Measurements from ENCODE around the gene ZNF717. TPM values are rescaled to one million over a fixed set of nuclear protein-coding genes. Genes with fewer than 3 reads are reported as not detected.

Gene ZNF717
- total RNA-seq, 4 donors from 2014 or later: 2.0 to 4.3 (median 2.2) TPM

DNA sequence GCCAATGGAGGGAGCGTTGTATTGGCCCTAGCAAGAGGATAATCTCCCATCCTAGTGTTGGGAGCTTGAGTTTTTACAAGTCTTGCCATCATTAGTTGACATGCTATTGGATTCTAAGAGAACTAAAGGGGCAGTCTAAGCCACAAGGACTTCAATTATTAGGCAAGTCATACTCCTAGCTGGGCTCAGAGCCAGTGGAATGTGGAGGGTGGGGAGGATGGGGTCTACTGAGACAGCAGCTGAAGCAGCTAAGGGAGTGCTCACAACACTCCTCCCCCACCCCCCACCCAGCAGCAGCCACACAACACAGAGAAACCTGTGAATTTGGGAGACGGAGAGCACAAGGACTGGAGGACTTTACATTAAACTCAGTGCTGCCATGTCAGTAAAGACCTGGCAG lies 93.3 kb downstream of the ZNF717 start:
- no peak for TF ChIP-seq POLR2A (IDR thresholded peaks at IDR 0.05)
- TF ChIP-seq, protein P1, sequence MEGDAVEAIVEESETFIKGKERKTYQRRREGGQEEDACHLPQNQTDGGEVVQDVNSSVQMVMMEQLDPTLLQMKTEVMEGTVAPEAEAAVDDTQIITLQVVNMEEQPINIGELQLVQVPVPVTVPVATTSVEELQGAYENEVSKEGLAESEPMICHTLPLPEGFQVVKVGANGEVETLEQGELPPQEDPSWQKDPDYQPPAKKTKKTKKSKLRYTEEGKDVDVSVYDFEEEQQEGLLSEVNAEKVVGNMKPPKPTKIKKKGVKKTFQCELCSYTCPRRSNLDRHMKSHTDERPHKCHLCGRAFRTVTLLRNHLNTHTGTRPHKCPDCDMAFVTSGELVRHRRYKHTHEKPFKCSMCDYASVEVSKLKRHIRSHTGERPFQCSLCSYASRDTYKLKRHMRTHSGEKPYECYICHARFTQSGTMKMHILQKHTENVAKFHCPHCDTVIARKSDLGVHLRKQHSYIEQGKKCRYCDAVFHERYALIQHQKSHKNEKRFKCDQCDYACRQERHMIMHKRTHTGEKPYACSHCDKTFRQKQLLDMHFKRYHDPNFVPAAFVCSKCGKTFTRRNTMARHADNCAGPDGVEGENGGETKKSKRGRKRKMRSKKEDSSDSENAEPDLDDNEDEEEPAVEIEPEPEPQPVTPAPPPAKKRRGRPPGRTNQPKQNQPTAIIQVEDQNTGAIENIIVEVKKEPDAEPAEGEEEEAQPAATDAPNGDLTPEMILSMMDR (IDR thresholded peaks at IDR 0.05 in 4 of 5, conservative IDR thresholded peaks at IDR 0.05 in 1 of 5): no peak
- DNase-seq (no peak), ATAC-seq (no peak)
- Histone ChIP-seq H3K9me3 (no peaks in the 10 kb centered on the region), H3K4me3 (no peak overlapping the region), H3K27me3 (no peaks in the 10 kb centered on the region), H3K27ac (no peak overlapping the region), H3K36me3 (no peaks in the 10 kb centered on the region), H3K4me1 (no peaks in the 10 kb centered on the region)
- in situ Hi-C loops (cut with MboI; ENCODE audit: low sequenced_read_pairs in 4 of 4) (no loop called here), intact Hi-C loops (cut with DNase I; ENCODE audit: low total_unique reads) (no loop called here)

DNA sequence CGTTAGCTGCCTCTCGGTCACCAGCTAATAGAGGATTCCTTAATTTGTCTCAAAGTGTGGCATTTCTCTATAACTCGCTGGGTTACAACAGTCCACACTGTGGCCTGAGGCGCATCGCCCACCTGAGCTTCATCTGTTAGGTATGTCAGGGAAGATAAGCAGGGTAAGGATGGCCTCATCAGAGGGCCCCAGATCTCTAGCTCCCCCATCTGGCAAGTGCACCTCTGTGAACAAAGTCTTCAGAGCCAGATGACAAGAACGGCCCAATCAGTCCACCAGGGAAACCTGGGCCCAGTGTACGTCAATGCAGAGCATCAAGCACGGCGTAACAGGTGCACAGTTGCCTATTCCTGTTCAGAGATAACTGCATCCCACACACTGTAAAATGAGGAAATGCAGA lies 98.0 kb downstream of the ZNF717 start:
- intact Hi-C loops (cut with DNase I; ENCODE audit: low total_unique reads): no loop called here
- TF ChIP-seq POLR2A (IDR thresholded peaks at IDR 0.05): no peak
- TF ChIP-seq, protein P1 (IDR thresholded peaks at IDR 0.05 in 4 of 5, conservative IDR thresholded peaks at IDR 0.05 in 1 of 5): no peak
- in situ Hi-C loops (cut with MboI; ENCODE audit: low sequenced_read_pairs in 4 of 4): no loop called here
- H3K9me3 ChIP-seq: no peaks in the 10 kb centered on the region
- ATAC-seq (no peak), DNase-seq (no peak)
- no peaks in the 10 kb centered on the region for H3K36me3 ChIP-seq
- H3K27ac ChIP-seq: no peak overlapping the region
- no peak overlapping the region for H3K4me3 ChIP-seq
- no peaks in the 10 kb centered on the region for H3K4me1 ChIP-seq
- no peaks in the 10 kb centered on the region for H3K27me3 ChIP-seq

Small RNA genes lying within 50 kb of the gene (microRNA-seq; reads per million reads assigned to microRNA genes)
- 0 reads per million in 2 donors for gene MIR4273 (ENCODE audit: borderline replicate concordance in 2 of 2)

Other genes with a start within 250 kb of the ZNF717 start
- not detected for gene FRG2C, start 121.2 kb downstream of the ZNF717 start, total RNA-seq